PC-3 (cell line): ENCODE measurements around the gene C9orf50.

Source experiments
- CTCF ChIP-seq: fragments of 300-600 bp; sonication (generic); conservative IDR thresholded peaks from 2 replicates; pipeline ENCODE4 v1.5.1; 2017; ENCODE audit warnings: antibody characterized with exemption, low read depth, mild to moderate bottlenecking, low read length
- EZH2 ChIP-seq: fragments of 300-600 bp; sonication (generic); IDR thresholded peaks from one replicate; pipeline ENCODE4 v1.6.1; 2017; ENCODE audit warnings: antibody characterized with exemption, mild to moderate bottlenecking, low read length; ENCODE audit not compliant: unreplicated experiment
- EZH2phosphoT487 ChIP-seq: fragments of 300-600 bp; sonication (generic); IDR thresholded peaks from 2 replicates; pipeline ENCODE4 v1.6.1; 2018; ENCODE audit warnings: mild to moderate bottlenecking, antibody characterized with exemption, low read length, borderline replicate concordance

GRCh38 chr9:129601082-129601674, 19.7 kb downstream of the C9orf50 start:
- TF ChIP-seq CTCF = no peak
- TF ChIP-seq EZH2 = no peak
- TF ChIP-seq EZH2phosphoT487 = no peak
